Measurements from ENCODE around the gene SH3PXD2A. TPM values are rescaled to one million over a fixed set of nuclear protein-coding genes. Genes with fewer than 3 reads are reported as not detected.

SH3PXD2A gene
- total and polyA plus RNA-seq, 2 of the 4 experiments (the other 2 are of a cell fraction), result 6.3 to 23.0 TPM

DNA sequence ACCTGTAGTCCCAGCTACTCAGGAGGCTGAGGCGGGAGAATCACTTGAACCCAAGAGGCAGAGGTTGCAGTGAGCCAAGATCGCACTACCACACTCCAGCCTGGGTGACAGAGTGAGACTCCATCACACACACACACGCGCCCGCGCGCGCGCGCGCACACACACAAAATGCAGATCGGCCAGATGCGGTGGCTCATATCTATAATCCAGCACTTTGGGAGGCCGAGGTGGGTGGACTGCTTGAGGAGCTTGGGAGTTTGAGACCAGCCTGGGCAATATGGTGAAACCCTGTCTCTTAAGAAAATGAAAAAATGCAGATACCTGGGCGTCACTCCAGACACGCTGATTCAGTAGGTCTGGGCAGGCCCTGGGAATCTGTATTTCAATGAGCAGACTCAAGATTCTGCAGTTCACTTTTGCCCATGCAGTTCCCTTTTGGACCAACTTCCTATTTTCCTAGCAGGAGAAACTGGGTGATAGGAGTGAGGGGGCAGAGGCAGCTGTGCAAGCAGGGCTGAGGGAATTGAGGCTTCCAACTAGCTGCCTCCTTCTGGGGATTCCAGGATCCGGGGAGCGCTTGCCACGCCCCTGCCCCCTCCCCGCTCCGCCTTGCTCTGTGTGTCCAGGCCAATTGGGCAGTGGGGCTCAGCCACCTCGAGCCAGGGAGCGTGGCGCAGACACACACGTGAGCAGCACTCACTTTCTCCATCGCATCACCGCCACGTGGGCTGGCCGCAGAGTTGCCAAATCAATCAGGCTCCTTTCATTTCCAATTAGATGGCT, 173.6 kb downstream of the SH3PXD2A start (continued):
- no peak for TF ChIP-seq CTCF (conservative IDR thresholded peaks at IDR 0.05; ENCODE audit: low read depth, low read length)

GRCh38 chr10:103680869-103681236, 174.5 kb downstream of the SH3PXD2A start:
- Histone ChIP-seq H3K56ac (ENCODE audit: extremely low read depth, insufficient read depth, low read length) (no peak overlapping the region), H2AK5ac (ENCODE audit: low read depth, low read length) (0 out of 2 replicates have a peak overlapping the region, but pooled peaks have one; percentile 40), H3K36me3 (ENCODE audit: control insufficient read depth, insufficient read depth, low read length) (no peaks in the 10 kb centered on the region), H3K14ac (replicated peaks; ENCODE audit: low read depth, low read length) (no peak overlapping the region), H2BK5ac (ENCODE audit: low read depth, low read length, poor library complexity, severe bottlenecking) (no peak overlapping the region), H3K27ac (ENCODE audit: insufficient read depth, low read length) (peak overlapping the region; percentile 45; the same call in 1 of the 2 replicates), H3K23ac (ENCODE audit: low read depth, low read length) (no peak overlapping the region), H3K9me3 (ENCODE audit: control insufficient read depth, insufficient read depth, low read length) (no peaks in the 10 kb centered on the region), H3K4ac (ENCODE audit: low read depth, low read length) (peak overlapping the region; percentile 11; the same call in 1 of the 2 replicates), H3K4me2 (ENCODE audit: low read depth, low read length) (no peak overlapping the region), H2BK15ac (ENCODE audit: low read depth, low read length) (0 out of 3 replicates have a peak overlapping the region, but pooled peaks have one; percentile 26), H3K18ac (ENCODE audit: low read depth, low read length) (0 out of 2 replicates have a peak overlapping the region, but pooled peaks have one; percentile 5), H4K20me1 (ENCODE audit: insufficient read depth, low read length) (no peaks in the 10 kb centered on the region), H3K27me3 (ENCODE audit: control insufficient read depth, insufficient read depth, low read length) (no peaks in the 10 kb centered on the region), H3K79me1 (ENCODE audit: low read depth in 1 of 2, low read length in 2 of 2) (peaks cover 25 to 37% of the 10 kb centered on the region in 2 experiments), H4K91ac (ENCODE audit: insufficient read depth, low read depth, low read length) (peak overlapping the region; percentile 16; the same call in 1 of the 2 replicates), H4K5ac (ENCODE audit: low read depth, low read length) (peak overlapping the region; percentile 17), H3K4me3 (ENCODE audit: insufficient read depth, low read depth, low read length) (no peak overlapping the region), H2AK9ac (replicated peaks; ENCODE audit: low read depth, low read length, poor library complexity) (no peak overlapping the region), H2AFZ (replicated peaks; ENCODE audit: low read length, poor library complexity) (peak overlapping the region; percentile 2), H4K8ac (ENCODE audit: low read depth in 2 of 2, low read length in 2 of 2) (peak overlapping the region in 1 of 2 experiments; percentile 25; a peak in 1 of 4 replicates), H3K4me1 (ENCODE audit: control insufficient read depth, insufficient read depth, low read length) (peaks cover 25% of the 10 kb centered on the region), H3K9ac (ENCODE audit: low read depth, low read length) (no peak overlapping the region), H2BK20ac (ENCODE audit: low read depth, low read length) (no peak overlapping the region), H3K9me1 (ENCODE audit: insufficient read depth, low read length) (peaks cover 11% of the 10 kb centered on the region), H2BK120ac (ENCODE audit: low read depth, low read length) (peak overlapping the region; percentile 9; the same call in 1 of the 2 replicates)
- 73% methylated on average over 3 of the region's 6 CpGs; no CpG with 5 or more reads in 1 of the 2 experiments for WGBS, 2 experiments (ENCODE audit: extremely low coverage in 2 of 2, insufficient read length in 1 of 2)
- ATAC-seq (ENCODE audit: low read depth), result no peak
- intact Hi-C loops (cut with micrococcal nuclease), result no loop called here
- ChIA-PET CTCF (no interaction called here), POLR2A (ENCODE audit: unreplicated experiment) (no interaction called here)
- BruUV-seq (replicated peaks), result no TSS peak
- DNase-seq, result no peak
- in situ Hi-C loops (cut with MboI; ENCODE audit: low sequenced_read_pairs), result loop anchor here (10.0 kb wide), 1 partner anchor 186 kb away; the partner anchor contains the start of gene NEURL1
- dilution Hi-C loops (cut with HindIII; ENCODE audit: low sequenced_read_pairs, unreplicated experiment), result no loop called here
- TF ChIP-seq FOS (IDR thresholded peaks at IDR 0.05; ENCODE audit: low read depth, low read length), result no peak
- TF ChIP-seq CEBPB (IDR thresholded peaks at IDR 0.05; ENCODE audit: low read depth, low read length), result no peak
- no peak for TF ChIP-seq MAZ (IDR thresholded peaks at IDR 0.05; ENCODE audit: borderline replicate concordance, low read depth, low read length)
- TF ChIP-seq SMC3 (IDR thresholded peaks at IDR 0.05; ENCODE audit: low read depth, low read length), result no peak
- TF ChIP-seq NFE2L2 (IDR thresholded peaks at IDR 0.05; ENCODE audit: low read depth, low read length), result no peak
- TF ChIP-seq POLR2A (IDR thresholded peaks at IDR 0.05; ENCODE audit: low read depth, low read length), result no peak
